Measurements from ENCODE around the gene PARD6G.

The PARD6G gene

GRCh38 chr18:80232030-80232429, 15.3 kb downstream of the PARD6G start:
- no peaks in the 10 kb centered on the region for H3K36me3 ChIP-seq
- no peaks in the 10 kb centered on the region for H3K9me3 ChIP-seq
- H3K27ac ChIP-seq, result no peak overlapping the region
- H3K4me3 ChIP-seq (ENCODE audit: low read depth in 1 of 2, low read length in 1 of 2), result no peak overlapping the region
- H3K27me3 ChIP-seq, result no peaks in the 10 kb centered on the region
- no peak for TF ChIP-seq CTCF (IDR thresholded peaks at IDR 0.05)
- no peaks in the 10 kb centered on the region for H3K4me1 ChIP-seq (ENCODE audit: control insufficient read depth in 1 of 2, insufficient read depth in 1 of 2, low read depth in 1 of 2, low read length in 1 of 2)

- Histone ChIP-seq H3K4me1 (ENCODE audit: control insufficient read depth in 1 of 2, insufficient read depth in 1 of 2, low read depth in 1 of 2, low read length in 1 of 2) (no peaks in the 10 kb centered on the region), H3K9me3 (no peaks in the 10 kb centered on the region), H3K27me3 (no peaks in the 10 kb centered on the region), H3K4me3 (ENCODE audit: low read depth in 1 of 2, low read length in 1 of 2) (no peak overlapping the region), H3K36me3 (no peaks in the 10 kb centered on the region), H3K27ac (no peak overlapping the region)
- no peak for TF ChIP-seq CTCF (IDR thresholded peaks at IDR 0.05)
Measured at GRCh38 chr18:80231616-80232015, 15.7 kb downstream of the PARD6G start.

- TF ChIP-seq CTCF (IDR thresholded peaks at IDR 0.05), result no peak
- no peaks in the 10 kb centered on the region for H3K9me3 ChIP-seq
Measured at GRCh38 chr18:80231151-80231550, 16.2 kb downstream of the PARD6G start.

GRCh38 chr18:80229766-80230745, 17.3 kb downstream of the PARD6G start:
- no peaks in the 10 kb centered on the region for H3K36me3 ChIP-seq
- no peak for TF ChIP-seq CTCF (IDR thresholded peaks at IDR 0.05)
- H3K4me3 ChIP-seq (ENCODE audit: low read depth in 1 of 2, low read length in 1 of 2), result no peak overlapping the region
- H3K4me1 ChIP-seq (ENCODE audit: control insufficient read depth in 1 of 2, insufficient read depth in 1 of 2, low read depth in 1 of 2, low read length in 1 of 2), result no peaks in the 10 kb centered on the region
- H3K27ac ChIP-seq, result no peak overlapping the region
- no peaks in the 10 kb centered on the region for H3K27me3 ChIP-seq
- H3K9me3 ChIP-seq, result no peaks in the 10 kb centered on the region

More at GRCh38 chr18:80231151-80231550, 16.2 kb downstream of the PARD6G start:
- Histone ChIP-seq H3K27me3 (no peaks in the 10 kb centered on the region), H3K4me3 (ENCODE audit: low read depth in 1 of 2, low read length in 1 of 2) (no peak overlapping the region), H3K4me1 (ENCODE audit: control insufficient read depth in 1 of 2, insufficient read depth in 1 of 2, low read depth in 1 of 2, low read length in 1 of 2) (no peaks in the 10 kb centered on the region), H3K36me3 (no peaks in the 10 kb centered on the region), H3K27ac (no peak overlapping the region)

GRCh38 chr18:80229363-80229762, 18.0 kb downstream of the PARD6G start:
- Histone ChIP-seq H3K4me3 (ENCODE audit: low read depth in 1 of 2, low read length in 1 of 2) (no peak overlapping the region), H3K9me3 (no peaks in the 10 kb centered on the region), H3K36me3 (no peaks in the 10 kb centered on the region), H3K27me3 (no peaks in the 10 kb centered on the region), H3K4me1 (ENCODE audit: control insufficient read depth in 1 of 2, insufficient read depth in 1 of 2, low read depth in 1 of 2, low read length in 1 of 2) (no peaks in the 10 kb centered on the region), H3K27ac (no peak overlapping the region)
- no peak for TF ChIP-seq CTCF (IDR thresholded peaks at IDR 0.05)

Data from neutrophil (primary cell).